HepG2 (cell line): ENCODE data around the gene FXR2. TPM values are rescaled to one million over a fixed set of nuclear protein-coding genes. Genes with fewer than 3 reads are reported as not detected.

Experiments used
- ATAC-seq: fragments of 200-7000 bp; cut with Tn5 transposase; 3 replicates; pipeline ENCODE4 v1.9.1; 2020; ENCODE audit warnings: mild to moderate bottlenecking, moderate library complexity
- BruUV-seq: library from RNA; stranded (reverse); fragments of 400-500 nt; replicated peaks from 2 replicates; lab custom pipeline; 2021; lab: Mats Ljungman, UMichigan
- CTCF ChIA-PET: fragments of 300-600 bp; formaldehyde crosslinking; extraction: SDS; loops from one replicate; lab custom pipeline; 2021; ENCODE audit warnings: low total read pairs, inconsistent platforms, low intra/inter-chr PET ratio; lab: Yijun Ruan, JAX
- POLR2A ChIA-PET: fragments of 350-600 bp; sonication (Branson Sonifier 250); formaldehyde crosslinking; loops from one replicate; lab custom pipeline; 2020; ENCODE audit warnings: antibody characterized with exemption, inconsistent platforms; lab: Yijun Ruan, JAX
- DNase-seq: peaks from one replicate; pipeline ENCODE4 v3.0.0-alpha.2; 2015; ENCODE audit warnings: low spot score
- FAIRE-seq: peaks from 3 replicates; lab custom pipeline; 2011; peaks lifted over from hg19 to GRCh38; lab: Jason Lieb, UNC
- H2AFZ ChIP-seq: one replicate; pipeline ENCODE4 v1.6.1; 2011; ENCODE audit warnings: low read length, inconsistent platforms
- H3K27ac ChIP-seq: fragments of 300-600 bp; 3 replicates; pipeline ENCODE4 v1.8.0; 2011; ENCODE audit warnings: mixed run types, mild to moderate bottlenecking, mixed read lengths, low read length, inconsistent platforms; ENCODE audit not compliant: insufficient read depth; ENCODE audit errors: extremely low read length
- H3K27me3 ChIP-seq, 2 experiments: fragments of 200-600 bp in 1 of 2; 2 replicates in 1 of 2; 3 replicates in 1 of 2; pipeline versions ENCODE4 v1.6.0 to v1.8.0; 2011; ENCODE audit warnings: low read length in 2 of 2, mild to moderate bottlenecking in 2 of 2, moderate library complexity in 2 of 2, inconsistent platforms in 1 of 2; ENCODE audit not compliant: insufficient read depth in 2 of 2, control insufficient read depth in 1 of 2
- H3K36me3 ChIP-seq, 2 experiments: fragments of 200-600 bp in 1 of 2; replicated peaks in 1 of 2; 2 replicates in 1 of 2; 3 replicates in 1 of 2; pipeline versions ENCODE4 v1.5.1 to v1.8.0; 2011; ENCODE audit warnings: low read length in 2 of 2, inconsistent platforms in 1 of 2; ENCODE audit not compliant: insufficient read depth in 2 of 2, control insufficient read depth in 1 of 2
- H3K4me1 ChIP-seq: 2 replicates; pipeline ENCODE4 v1.5.1; 2012; ENCODE audit warnings: low read length, inconsistent platforms; ENCODE audit not compliant: insufficient read depth
- H3K4me2 ChIP-seq: 2 replicates; pipeline ENCODE4 v1.6.0; 2011; ENCODE audit warnings: low read depth, low read length, inconsistent platforms
- H3K4me3 ChIP-seq, 3 experiments: fragments of 200-600 bp in 1 of 3; sonication (generic), shearing (Covaris generic) in 1 of 3; replicated peaks in 1 of 3; 2 replicates each; pipeline ENCODE4 v1.5.1; 2011 to 2016; ENCODE audit warnings: low read length in 3 of 3, inconsistent platforms in 2 of 3, low read depth in 2 of 3, mild to moderate bottlenecking in 2 of 3, control low read depth in 1 of 3, mixed read lengths in 1 of 3; ENCODE audit not compliant: insufficient read depth in 1 of 3
- H3K79me2 ChIP-seq: one replicate; pipeline ENCODE4 v1.6.1; 2011; ENCODE audit warnings: low read length, inconsistent platforms; ENCODE audit not compliant: insufficient read depth
- H3K9ac ChIP-seq: 2 replicates; pipeline ENCODE4 v1.6.0; 2011; ENCODE audit warnings: mild to moderate bottlenecking, low read depth, low read length, inconsistent platforms; ENCODE audit not compliant: insufficient read depth
- H3K9me3 ChIP-seq: 2 replicates; pipeline ENCODE4 v1.5.1; 2012; ENCODE audit warnings: mild to moderate bottlenecking, low read length
- H4K20me1 ChIP-seq: 2 replicates; pipeline ENCODE4 v1.6.0; 2011; ENCODE audit warnings: inconsistent platforms, mild to moderate bottlenecking, low read length, moderate library complexity; ENCODE audit not compliant: insufficient read depth
- IRX3 ChIP-seq: sonication (generic); formaldehyde crosslinking; IDR thresholded peaks from 2 replicates; pipeline ENCODE4 v1.8.1; 2023; ENCODE audit warnings: mild to moderate bottlenecking, low read depth, missing genetic modification reagents, borderline replicate concordance
- JARID2 ChIP-seq: sonication (generic); formaldehyde crosslinking; IDR thresholded peaks from 2 replicates; pipeline ENCODE4 v1.8.1; 2023; ENCODE audit warnings: missing genetic modification reagents, inconsistent platforms; ENCODE audit not compliant: insufficient replicate concordance
- KAT7 ChIP-seq: IDR thresholded peaks from 2 replicates; pipeline ENCODE4 v1.6.1; 2018; ENCODE audit warnings: borderline replicate concordance, missing compliant biosample characterization
- MED1 ChIP-seq: sonication (generic); formaldehyde crosslinking; IDR thresholded peaks from 2 replicates; pipeline ENCODE4 v1.4.0; 2020; ENCODE audit warnings: missing genetic modification reagents
- NBN ChIP-seq: fragments of 450-650 bp; conservative IDR thresholded peaks from 2 replicates; pipeline ENCODE4 v1.6.1; 2017
- ZNF234 ChIP-seq: sonication (generic); formaldehyde crosslinking; conservative IDR thresholded peaks from 2 replicates; pipeline ENCODE4 v1.5.1; 2020; ENCODE audit warnings: mild to moderate bottlenecking, missing genetic modification reagents
- ZNF354B ChIP-seq: sonication (generic); formaldehyde crosslinking; IDR thresholded peaks from 2 replicates; pipeline ENCODE4 v1.8.0; 2022; ENCODE audit warnings: mild to moderate bottlenecking, missing genetic modification reagents
- ZNF556 ChIP-seq: sonication (generic); formaldehyde crosslinking; IDR thresholded peaks from 2 replicates; pipeline ENCODE4 v1.4.0; 2020; ENCODE audit warnings: mild to moderate bottlenecking, missing genetic modification reagents, borderline replicate concordance
- WGBS: methylation state at CpG from one replicate; pipeline ENCODE4 v1.1.6; 2017; ENCODE audit warnings: low lambda C conversion rate; 5-methylcytosine and 5-hydroxymethylcytosine counted together
- in situ Hi-C: cut with HindIII; loops from 2 replicates; pipeline ENCODE4 v1.10.0; 2017; ENCODE audit warnings: low pct_unique_long_range_greater_than_20kb; ENCODE audit not compliant: extremely low pct_ligation_motif_present
- intact Hi-C: fragments of 100-400 bp; cut with micrococcal nuclease; formaldehyde crosslinking; loops from one replicate; pipeline ENCODE4 v1.10.0; 2022; ENCODE audit not compliant: unreplicated experiment
- polyA plus RNA-seq, 8 experiments: library from polyadenylated mRNA; depleted of rRNA in 3 of 8; stranded (reverse) in 7 of 8; unstranded in 1 of 8; fragments of >200 nt; fragmentation: Illumina TruSeq in 4 of 8; extraction: Trizol in 4 of 8; gene quantifications; 2 replicates each; pipeline versions ENCODE4 v1.2.1 to v1.2.3, GENCODE V29; 2011 to 2016; ENCODE audit warnings: low read depth in 4 of 8, missing spikeins in 1 of 8, mixed read lengths in 1 of 8; ENCODE audit not compliant: insufficient read depth in 1 of 8
- total RNA-seq, 5 experiments: library from RNA; depleted of rRNA; stranded (reverse); fragments of >200 nt; fragmentation: Illumina TruSeq; extraction: Trizol; gene quantifications; 2 replicates each; pipeline ENCODE4 v1.2.3, GENCODE V29; 2016; ENCODE audit warnings: low read depth in 1 of 5
- TF ChIP-seq, protein P1 (sequence below): sonication (generic); formaldehyde crosslinking; conservative IDR thresholded peaks from 2 replicates; pipeline ENCODE4 v1.8.0; 2022; ENCODE audit warnings: missing genetic modification reagents
- TF ChIP-seq, protein P2 (sequence below): sonication (generic); formaldehyde crosslinking; conservative IDR thresholded peaks from 2 replicates; pipeline ENCODE4 v1.8.0; 2022; ENCODE audit warnings: mild to moderate bottlenecking, moderate library complexity, missing genetic modification reagents
- TF ChIP-seq, protein P3 (sequence below): sonication (generic); formaldehyde crosslinking; conservative IDR thresholded peaks from 2 replicates; pipeline ENCODE4 v1.4.0; 2020; ENCODE audit warnings: mild to moderate bottlenecking, missing genetic modification reagents, moderate library complexity
- TF ChIP-seq, protein P4 (sequence below): IDR thresholded peaks from 2 replicates; pipeline ENCODE4 v1.6.1; 2016; ENCODE audit warnings: missing biosample characterization, missing genetic modification reagents, low read depth
- TF ChIP-seq, protein P5 (sequence below): IDR thresholded peaks from 2 replicates; pipeline ENCODE4 v1.6.1; 2012; ENCODE audit warnings: inconsistent platforms

FXR2 gene
- total and polyA plus RNA-seq, 2 of the 13 experiments (the other 11 are each of a cell fraction or from before 2014, with no cell fraction given) = 20.9 to 24.4 TPM

DNA sequence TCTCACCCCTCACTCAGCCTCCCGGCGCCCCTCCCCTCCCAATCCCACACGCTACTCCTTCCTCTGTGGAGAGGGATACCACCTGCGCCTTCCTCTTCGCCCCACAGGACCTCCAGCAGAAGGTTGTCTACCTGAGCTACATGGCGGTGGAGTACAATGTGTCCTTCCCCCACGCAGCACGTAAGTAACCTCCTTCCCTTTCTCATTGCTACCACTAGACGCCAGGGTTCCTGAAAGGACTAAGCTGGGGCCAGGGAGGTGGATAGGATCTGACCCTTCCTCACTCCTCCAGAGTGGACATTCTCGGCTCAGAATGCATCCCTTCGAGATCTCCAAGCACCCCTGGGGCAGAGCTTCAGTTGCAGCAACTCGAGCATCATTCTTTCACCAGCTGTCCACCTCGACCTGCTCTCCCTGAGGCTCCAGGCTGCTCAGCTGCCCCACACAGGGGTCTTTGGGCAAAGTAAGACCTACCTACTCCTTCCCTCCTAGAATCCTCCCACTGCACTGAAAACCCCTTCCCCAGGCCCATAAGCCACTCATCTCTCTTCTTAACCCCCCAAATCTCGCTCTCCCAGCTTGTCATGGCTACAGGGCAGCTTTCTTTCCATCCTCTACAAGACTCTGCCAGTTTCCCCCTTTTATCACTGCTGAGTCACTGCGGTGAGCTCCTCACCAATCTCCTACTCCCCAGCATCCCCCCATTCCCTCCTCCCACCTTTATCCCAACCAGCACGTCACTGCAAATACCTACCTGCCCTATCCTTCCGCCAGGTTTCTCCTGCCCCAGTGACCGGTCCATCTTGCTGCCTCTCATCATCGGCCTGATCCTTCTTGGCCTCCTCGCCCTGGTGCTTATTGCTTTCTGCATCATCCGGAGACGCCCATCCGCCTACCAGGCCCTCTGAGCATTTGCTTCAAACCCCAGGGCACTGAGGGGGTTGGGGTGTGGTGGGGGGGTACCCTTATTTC lies 33.8 kb downstream of the FXR2 start:
- intact Hi-C loops (no loop called here), in situ Hi-C loops (no loop called here)
- Histone ChIP-seq H4K20me1 (peaks cover 35% of the 10 kb centered on the region), H3K27me3 (no peaks in the 10 kb centered on the region; a peak in 1 of 5 replicates), H3K9me3 (no peaks in the 10 kb centered on the region), H3K4me3 (peak overlapping the region in 1 of 3 experiments; percentile 58; a peak in 1 of 6 replicates), H3K4me1 (peaks cover 80% of the 10 kb centered on the region), H2AFZ (no peak overlapping the region), H3K9ac (peak overlapping the region; percentile 75; the same call in 1 of the 2 replicates), H3K27ac (peak overlapping the region; percentile 88), H3K79me2 (peaks cover 33% of the 10 kb centered on the region), H3K36me3 (peaks cover 8 to 30% of the 10 kb centered on the region in 2 experiments), H3K4me2 (peak overlapping the region; percentile 72)
- DNase-seq = no peak
- WGBS = 92% methylated on average over 23 of the region's 23 CpGs
- no peak for FAIRE-seq
- POLR2A ChIA-PET = interaction anchor here (1.3 to 3.6 kb wide), 2 partner anchors 47 to 106 kb away, joined by 6 to 37 read pairs; partner anchors contain the start of genes SAT2 and TP53
- CTCF ChIA-PET = no interaction called here
- ATAC-seq = no peak; the same call in 2 of the 3 replicates
- BruUV-seq = no TSS peak
- no peak for TF ChIP-seq ZNF234 (CRISPR knock-in tag)
- TF ChIP-seq, protein P1, sequence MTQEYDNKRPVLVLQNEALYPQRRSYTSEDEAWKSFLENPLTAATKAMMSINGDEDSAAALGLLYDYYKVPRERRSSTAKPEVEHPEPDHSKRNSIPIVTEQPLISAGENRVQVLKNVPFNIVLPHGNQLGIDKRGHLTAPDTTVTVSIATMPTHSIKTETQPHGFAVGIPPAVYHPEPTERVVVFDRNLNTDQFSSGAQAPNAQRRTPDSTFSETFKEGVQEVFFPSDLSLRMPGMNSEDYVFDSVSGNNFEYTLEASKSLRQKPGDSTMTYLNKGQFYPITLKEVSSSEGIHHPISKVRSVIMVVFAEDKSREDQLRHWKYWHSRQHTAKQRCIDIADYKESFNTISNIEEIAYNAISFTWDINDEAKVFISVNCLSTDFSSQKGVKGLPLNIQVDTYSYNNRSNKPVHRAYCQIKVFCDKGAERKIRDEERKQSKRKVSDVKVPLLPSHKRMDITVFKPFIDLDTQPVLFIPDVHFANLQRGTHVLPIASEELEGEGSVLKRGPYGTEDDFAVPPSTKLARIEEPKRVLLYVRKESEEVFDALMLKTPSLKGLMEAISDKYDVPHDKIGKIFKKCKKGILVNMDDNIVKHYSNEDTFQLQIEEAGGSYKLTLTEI (CRISPR knock-in tag) = no peak
- no peak for TF ChIP-seq ZNF556 (CRISPR knock-in tag)
- TF ChIP-seq, protein P2, sequence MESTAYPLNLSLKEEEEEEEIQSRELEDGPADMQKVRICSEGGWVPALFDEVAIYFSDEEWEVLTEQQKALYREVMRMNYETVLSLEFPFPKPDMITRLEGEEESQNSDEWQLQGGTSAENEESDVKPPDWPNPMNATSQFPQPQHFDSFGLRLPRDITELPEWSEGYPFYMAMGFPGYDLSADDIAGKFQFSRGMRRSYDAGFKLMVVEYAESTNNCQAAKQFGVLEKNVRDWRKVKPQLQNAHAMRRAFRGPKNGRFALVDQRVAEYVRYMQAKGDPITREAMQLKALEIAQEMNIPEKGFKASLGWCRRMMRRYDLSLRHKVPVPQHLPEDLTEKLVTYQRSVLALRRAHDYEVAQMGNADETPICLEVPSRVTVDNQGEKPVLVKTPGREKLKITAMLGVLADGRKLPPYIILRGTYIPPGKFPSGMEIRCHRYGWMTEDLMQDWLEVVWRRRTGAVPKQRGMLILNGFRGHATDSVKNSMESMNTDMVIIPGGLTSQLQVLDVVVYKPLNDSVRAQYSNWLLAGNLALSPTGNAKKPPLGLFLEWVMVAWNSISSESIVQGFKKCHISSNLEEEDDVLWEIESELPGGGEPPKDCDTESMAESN (CRISPR knock-in tag) = no peak
- TF ChIP-seq, protein P3, sequence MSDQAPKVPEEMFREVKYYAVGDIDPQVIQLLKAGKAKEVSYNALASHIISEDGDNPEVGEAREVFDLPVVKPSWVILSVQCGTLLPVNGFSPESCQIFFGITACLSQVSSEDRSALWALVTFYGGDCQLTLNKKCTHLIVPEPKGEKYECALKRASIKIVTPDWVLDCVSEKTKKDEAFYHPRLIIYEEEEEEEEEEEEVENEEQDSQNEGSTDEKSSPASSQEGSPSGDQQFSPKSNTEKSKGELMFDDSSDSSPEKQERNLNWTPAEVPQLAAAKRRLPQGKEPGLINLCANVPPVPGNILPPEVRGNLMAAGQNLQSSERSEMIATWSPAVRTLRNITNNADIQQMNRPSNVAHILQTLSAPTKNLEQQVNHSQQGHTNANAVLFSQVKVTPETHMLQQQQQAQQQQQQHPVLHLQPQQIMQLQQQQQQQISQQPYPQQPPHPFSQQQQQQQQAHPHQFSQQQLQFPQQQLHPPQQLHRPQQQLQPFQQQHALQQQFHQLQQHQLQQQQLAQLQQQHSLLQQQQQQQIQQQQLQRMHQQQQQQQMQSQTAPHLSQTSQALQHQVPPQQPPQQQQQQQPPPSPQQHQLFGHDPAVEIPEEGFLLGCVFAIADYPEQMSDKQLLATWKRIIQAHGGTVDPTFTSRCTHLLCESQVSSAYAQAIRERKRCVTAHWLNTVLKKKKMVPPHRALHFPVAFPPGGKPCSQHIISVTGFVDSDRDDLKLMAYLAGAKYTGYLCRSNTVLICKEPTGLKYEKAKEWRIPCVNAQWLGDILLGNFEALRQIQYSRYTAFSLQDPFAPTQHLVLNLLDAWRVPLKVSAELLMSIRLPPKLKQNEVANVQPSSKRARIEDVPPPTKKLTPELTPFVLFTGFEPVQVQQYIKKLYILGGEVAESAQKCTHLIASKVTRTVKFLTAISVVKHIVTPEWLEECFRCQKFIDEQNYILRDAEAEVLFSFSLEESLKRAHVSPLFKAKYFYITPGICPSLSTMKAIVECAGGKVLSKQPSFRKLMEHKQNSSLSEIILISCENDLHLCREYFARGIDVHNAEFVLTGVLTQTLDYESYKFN (CRISPR knock-in tag) = no peak
- no peak for TF ChIP-seq IRX3 (CRISPR knock-in tag)
- no peak for TF ChIP-seq ZNF354B (CRISPR knock-in tag)
- no peak for TF ChIP-seq NBN
- TF ChIP-seq JARID2 (CRISPR knock-in tag) = no peak
- TF ChIP-seq, protein P4, sequence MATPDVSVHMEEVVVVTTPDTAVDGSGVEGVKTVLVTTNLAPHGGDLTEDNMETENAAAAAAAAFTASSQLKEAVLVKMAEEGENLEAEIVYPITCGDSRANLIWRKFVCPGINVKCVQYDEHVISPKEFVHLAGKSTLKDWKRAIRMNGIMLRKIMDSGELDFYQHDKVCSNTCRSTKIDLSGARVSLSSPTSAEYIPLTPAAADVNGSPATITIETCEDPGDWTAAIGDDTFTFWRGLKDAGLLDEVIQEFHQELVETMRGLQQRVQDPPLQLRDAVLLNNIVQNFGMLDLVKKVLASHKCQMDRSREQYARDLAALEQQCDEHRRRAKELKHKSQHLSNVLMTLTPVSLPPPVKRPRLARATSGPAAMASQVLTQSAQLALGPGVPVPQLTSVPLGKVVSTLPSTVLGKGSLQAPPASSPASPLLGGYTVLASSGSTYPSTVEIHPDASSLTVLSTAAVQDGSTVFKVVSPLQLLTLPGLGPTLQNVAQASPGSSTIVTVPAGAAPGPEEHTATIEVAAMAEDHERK (CRISPR knock-in tag) = no peak
- TF ChIP-seq, protein P5, sequence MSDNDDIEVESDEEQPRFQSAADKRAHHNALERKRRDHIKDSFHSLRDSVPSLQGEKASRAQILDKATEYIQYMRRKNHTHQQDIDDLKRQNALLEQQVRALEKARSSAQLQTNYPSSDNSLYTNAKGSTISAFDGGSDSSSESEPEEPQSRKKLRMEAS = no peak
- TF ChIP-seq MED1 = no peak
- TF ChIP-seq KAT7 (CRISPR knock-in tag) = no peak
